22Rv1 (cell line): ENCODE results near the gene SETX.

Source experiments
- ZFX ChIP-seq: fragments of 450-650 bp; IDR thresholded peaks from 2 replicates; pipeline ENCODE4 v1.6.1; 2017; ENCODE audit warnings: antibody characterized with exemption, borderline replicate concordance
- TF ChIP-seq, protein P1 (sequence below): fragments of 450-650 bp; IDR thresholded peaks from 2 replicates; pipeline ENCODE4 v1.5.1; 2017; ENCODE audit warnings: mild to moderate bottlenecking

DNA sequence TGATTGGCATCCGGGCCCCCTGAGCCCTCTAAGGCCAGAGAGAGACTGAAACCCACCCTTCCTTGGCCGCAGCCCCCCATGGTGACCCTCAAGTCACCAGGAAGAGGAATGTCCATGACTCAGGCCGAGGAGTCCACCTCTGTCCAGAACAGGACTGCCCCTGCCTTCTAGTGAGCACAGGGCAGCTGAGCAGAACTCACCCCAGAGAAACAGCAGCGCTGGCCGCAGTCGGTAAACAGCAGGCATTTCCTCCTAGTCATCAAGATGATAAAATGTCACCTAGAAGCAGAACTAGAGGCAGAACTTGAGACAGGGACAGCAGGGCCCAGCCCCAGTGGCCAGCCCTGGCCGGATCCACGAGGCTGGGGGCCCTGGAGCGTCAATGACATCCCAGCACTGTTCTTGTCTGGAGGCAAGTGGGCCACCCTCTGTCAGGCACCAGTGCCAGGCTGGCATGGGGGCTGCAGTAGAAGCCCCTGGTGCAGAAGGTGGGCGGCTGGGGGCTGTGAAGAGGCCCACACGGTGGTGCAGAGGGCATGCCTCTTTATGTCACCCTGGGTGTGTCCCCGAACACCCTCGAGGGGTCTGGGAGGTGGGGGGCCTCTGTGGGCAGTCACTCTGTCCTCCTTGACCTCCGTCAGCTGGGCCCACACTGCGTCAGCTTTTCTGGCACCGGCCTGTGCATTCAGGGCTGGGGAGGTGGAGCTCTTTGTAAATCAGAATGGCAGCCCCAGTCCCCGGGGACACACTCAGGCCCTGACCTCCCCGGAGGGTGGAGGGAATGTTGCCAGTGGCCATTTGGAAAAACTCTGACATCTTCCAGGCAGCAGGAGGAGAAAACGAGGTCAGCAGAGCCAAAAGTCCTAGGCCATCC, 110.0 kb downstream of the SETX start:
- TF ChIP-seq, protein P1, sequence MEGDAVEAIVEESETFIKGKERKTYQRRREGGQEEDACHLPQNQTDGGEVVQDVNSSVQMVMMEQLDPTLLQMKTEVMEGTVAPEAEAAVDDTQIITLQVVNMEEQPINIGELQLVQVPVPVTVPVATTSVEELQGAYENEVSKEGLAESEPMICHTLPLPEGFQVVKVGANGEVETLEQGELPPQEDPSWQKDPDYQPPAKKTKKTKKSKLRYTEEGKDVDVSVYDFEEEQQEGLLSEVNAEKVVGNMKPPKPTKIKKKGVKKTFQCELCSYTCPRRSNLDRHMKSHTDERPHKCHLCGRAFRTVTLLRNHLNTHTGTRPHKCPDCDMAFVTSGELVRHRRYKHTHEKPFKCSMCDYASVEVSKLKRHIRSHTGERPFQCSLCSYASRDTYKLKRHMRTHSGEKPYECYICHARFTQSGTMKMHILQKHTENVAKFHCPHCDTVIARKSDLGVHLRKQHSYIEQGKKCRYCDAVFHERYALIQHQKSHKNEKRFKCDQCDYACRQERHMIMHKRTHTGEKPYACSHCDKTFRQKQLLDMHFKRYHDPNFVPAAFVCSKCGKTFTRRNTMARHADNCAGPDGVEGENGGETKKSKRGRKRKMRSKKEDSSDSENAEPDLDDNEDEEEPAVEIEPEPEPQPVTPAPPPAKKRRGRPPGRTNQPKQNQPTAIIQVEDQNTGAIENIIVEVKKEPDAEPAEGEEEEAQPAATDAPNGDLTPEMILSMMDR: no peak
- no peak for TF ChIP-seq ZFX
